CD4-positive, alpha-beta T cell (primary cell): Measurements from ENCODE around the gene R3HDM2. TPM values are rescaled to one million over a fixed set of nuclear protein-coding genes. Genes with fewer than 3 reads are reported as not detected.

ENCODE experiments used
- ATAC-seq: fragments of 200-7000 bp; cut with Tn5 transposase; one replicate; pipeline ENCODE4 v1.10.0; 2022; ENCODE audit warnings: mild to moderate bottlenecking; ENCODE audit not compliant: poor library complexity
- CTCF ChIA-PET: fragments of 350-600 bp; sonication (Branson Sonifier 250); formaldehyde crosslinking; loops from one replicate; lab custom pipeline; 2021; ENCODE audit warnings: antibody characterized with exemption, inconsistent platforms; lab: Charles Lee
- POLR2A ChIA-PET: fragments of 350-600 bp; sonication (Branson Sonifier 250); formaldehyde crosslinking; loops from one replicate; lab custom pipeline; 2021; ENCODE audit warnings: antibody characterized with exemption, inconsistent platforms; lab: Charles Lee
- DNase-seq, 14 experiments: peaks; one replicate each; pipeline ENCODE4 v3.0.0-alpha.2; 2013 to 2020; ENCODE audit warnings: mixed read lengths in 2 of 14
- H3K27ac ChIP-seq, 2 donors: one replicate each; pipeline versions ENCODE4 v1.5.1 to v1.7.0; 2013; ENCODE audit warnings: low read length in 2 of 2, low read depth in 1 of 2, mild to moderate bottlenecking in 1 of 2
- H3K27me3 ChIP-seq, 2 experiments: 1 replicate in 1 of 2; 2 replicates in 1 of 2; pipeline versions ENCODE4 v1.6.1 to v1.7.0; 2013; ENCODE audit warnings: low read length in 2 of 2, control low read depth in 1 of 2, mild to moderate bottlenecking in 1 of 2, moderate library complexity in 1 of 2; ENCODE audit not compliant: insufficient read depth in 2 of 2, control insufficient read depth in 1 of 2
- H3K36me3 ChIP-seq: one replicate; pipeline ENCODE4 v1.6.1; 2013; ENCODE audit warnings: low read length, control low read depth; ENCODE audit not compliant: insufficient read depth
- H3K4me1 ChIP-seq: one replicate; pipeline ENCODE4 v1.6.1; 2013; ENCODE audit warnings: low read length, control low read depth; ENCODE audit not compliant: insufficient read depth
- H3K4me3 ChIP-seq: one replicate; pipeline ENCODE4 v1.5.1; 2013; ENCODE audit warnings: mild to moderate bottlenecking, low read length, moderate library complexity
- H3K9me3 ChIP-seq, 2 experiments: 1 replicate in 1 of 2; 2 replicates in 1 of 2; pipeline versions ENCODE4 v1.6.1 to v1.7.0; 2013; ENCODE audit warnings: low read length in 2 of 2, mild to moderate bottlenecking in 2 of 2, control low read depth in 1 of 2, moderate library complexity in 1 of 2; ENCODE audit not compliant: control insufficient read depth in 1 of 2, insufficient read depth in 1 of 2
- H3K27ac Mint-ChIP-seq: one replicate; pipeline ENCODE4 v1.8.0; 2020; ENCODE audit warnings: mixed read lengths
- H3K27me3 Mint-ChIP-seq: one replicate; pipeline ENCODE4 v1.8.0; 2021; ENCODE audit warnings: mixed read lengths
- H3K36me3 Mint-ChIP-seq: one replicate; pipeline ENCODE4 v1.8.0; 2021; ENCODE audit warnings: low read depth, mixed read lengths
- H3K4me1 Mint-ChIP-seq: one replicate; pipeline ENCODE4 v1.8.0; 2021; ENCODE audit warnings: low read depth, mixed read lengths
- H3K4me3 Mint-ChIP-seq: one replicate; pipeline ENCODE4 v1.8.0; 2020; ENCODE audit warnings: mild to moderate bottlenecking, mixed read lengths
- H3K9me3 Mint-ChIP-seq: one replicate; pipeline ENCODE4 v1.8.0; 2020; ENCODE audit warnings: mixed read lengths
- CTCF ChIP-seq: fragments of 200-600 bp; IDR thresholded peaks from one replicate; pipeline ENCODE4 v1.8.0; 2022; ENCODE audit warnings: antibody characterized with exemption, mild to moderate bottlenecking
- intact Hi-C, 2 experiments: fragments of 100-400 bp; cut with DNase I in 1 of 2; cut with micrococcal nuclease in 1 of 2; formaldehyde crosslinking; loops; one replicate each; pipeline versions ENCODE4 v1.15.1 to v1.9.0; 2023 to 2025; cut with DNase I, micrococcal nuclease
- total RNA-seq, 174 experiments: library from RNA in 2 of 174; stranded (reverse) in 2 of 174; gene quantifications; one replicate each; pipeline ENCODE4 v1.2.3 and lab custom pipeline; 2021 to 2026

Gene R3HDM2
- total RNA-seq, 2 experiments from 2014 or later = 106 to 115 TPM

GRCh38 chr12:57240066-57240921 lies 190.5 kb downstream of the R3HDM2 start:
- Histone ChIP-seq H3K9me3 (peaks cover 0 to 27% of the 10 kb centered on the region in 2 experiments), H3K27me3 (peaks cover 66 to 67% of the 10 kb centered on the region in 2 experiments), H3K27ac (no peak overlapping the region), H3K36me3 (no peaks in the 10 kb centered on the region), H3K4me3 (peak overlapping the region; percentile 82), H3K4me1 (peaks cover 91% of the 10 kb centered on the region)
- peak; percentile 55 to 91 (median 72) for DNase-seq
- peaks cover 83% of the 10 kb centered on the region for H3K27me3 Mint-ChIP-seq
- no peaks in the 10 kb centered on the region for H3K36me3 Mint-ChIP-seq
- peak; percentile 23 for TF ChIP-seq CTCF
- POLR2A ChIA-PET = interaction anchor here (0.6 to 3.6 kb wide), 7 partner anchors 10 to 515 kb away, joined by 3 to 48 read pairs (median 6); partner anchors contain the start of genes NACA and SHMT2
- CTCF ChIA-PET = interaction anchor here (1.0 to 10.7 kb wide), 5 partner anchors 12 to 129 kb away, joined by 3 to 225 read pairs (median 13); partner anchors contain the start of genes NXPH4, SHMT2 and STAT6
- intact Hi-C loops = loop anchor here in 1 of 2 experiments (5.0 kb wide), 1 partner anchor 113 kb away; the partner anchor contains the start of gene LRP1
- no peaks in the 10 kb centered on the region for H3K9me3 Mint-ChIP-seq
- peak; percentile 70 for ATAC-seq
- H3K4me1 Mint-ChIP-seq = peaks cover 86% of the 10 kb centered on the region
- peak overlapping the region; percentile 96 for H3K4me3 Mint-ChIP-seq
- peak overlapping the region; percentile 68 for H3K27ac Mint-ChIP-seq

GRCh38 chr12:57239587-57240065 lies 191.2 kb downstream of the R3HDM2 start:
- H3K4me1 ChIP-seq = peaks cover 95% of the 10 kb centered on the region
- Mint-ChIP-seq H3K36me3 (peaks cover 2% of the 10 kb centered on the region), H3K9me3 (no peaks in the 10 kb centered on the region), H3K4me1 (peaks cover 86% of the 10 kb centered on the region), H3K27ac (peak overlapping the region; percentile 68), H3K27me3 (peaks cover 83% of the 10 kb centered on the region), H3K4me3 (peak overlapping the region; percentile 96)
- DNase-seq (no peak), ATAC-seq (no peak)
- intact Hi-C loops = loop anchor here (1.0 to 5.0 kb wide), 5 partner anchors 10 to 112 kb away; partner anchors contain the start of genes LRP1 (in 2 of the 2) and SHMT2 (in 1 of the 2)
- no peak for TF ChIP-seq CTCF
- POLR2A ChIA-PET = interaction anchor here (1.2 to 3.6 kb wide), 5 partner anchors 10 to 26 kb away, joined by 3 to 48 read pairs (median 13); partner anchors contain the start of gene SHMT2
- peaks cover 0 to 27% of the 10 kb centered on the region in 2 experiments for H3K9me3 ChIP-seq
- no peak overlapping the region for H3K27ac ChIP-seq
- H3K36me3 ChIP-seq = peaks cover 3% of the 10 kb centered on the region
- H3K4me3 ChIP-seq = peak overlapping the region; percentile 82
- H3K27me3 ChIP-seq = peaks cover 67 to 69% of the 10 kb centered on the region in 2 experiments
- CTCF ChIA-PET = interaction anchor here (0.8 to 10.7 kb wide), 13 partner anchors 12 to 454 kb away, joined by 3 to 225 read pairs (median 4); partner anchors contain the start of genes LRP1, NXPH4, OS9 and SHMT2
